Liver (tissue), 3 donors: ENCODE measurements around the gene GCLC.

Source experiments
- ATF3 ChIP-seq: IDR thresholded peaks from 2 replicates; pipeline ENCODE4 v1.6.1; 2016; ENCODE audit warnings: antibody characterized with exemption
- CTCF ChIP-seq: fragments of 150-350 bp; IDR thresholded peaks from 2 replicates; pipeline ENCODE4 v1.5.1; 2017; ENCODE audit warnings: improper control_type of control experiment, low read depth, low read length; ENCODE audit not compliant: missing input control
- GABPA ChIP-seq, 2 donors: IDR thresholded peaks in 1 of 2; conservative IDR thresholded peaks in 1 of 2; 2 replicates each; pipeline ENCODE4 v1.6.1; 2016; ENCODE audit warnings: antibody characterized with exemption in 2 of 2, mild to moderate bottlenecking in 1 of 2, moderate library complexity in 1 of 2
- YY1 ChIP-seq: IDR thresholded peaks from 2 replicates; pipeline ENCODE4 v1.6.1; 2016; ENCODE audit warnings: antibody characterized with exemption, mild to moderate bottlenecking
- donor health status: healthy.
- donor health status: healthy.

GRCh38 chr6:53523511-53524454 lies 21.1 kb downstream of the GCLC start:
- no peak for TF ChIP-seq CTCF
- no peak for TF ChIP-seq ATF3
- TF ChIP-seq GABPA (IDR thresholded peaks at IDR 0.05 in 1 of 2, conservative IDR thresholded peaks at IDR 0.05 in 1 of 2), result no peak
- no peak for TF ChIP-seq YY1
